ENCODE results near the gene TRMT112. TPM values are rescaled to one million over a fixed set of nuclear protein-coding genes. Genes with fewer than 3 reads are reported as not detected.

TRMT112 gene
- total and polyA plus RNA-seq, 2 experiments from 2014 or later: 298 to 927 TPM

- TF ChIP-seq ZNF462 (CRISPR knock-in tag; IDR thresholded peaks at IDR 0.05): no peak
- no peak for TF ChIP-seq POLR2AphosphoS5 (IDR thresholded peaks at IDR 0.05; ENCODE audit: low read depth)
- no peak for TF ChIP-seq ZNF114 (CRISPR knock-in tag; IDR thresholded peaks at IDR 0.05)
- no peak for TF ChIP-seq NANOG (IDR thresholded peaks at IDR 0.05; ENCODE audit: borderline replicate concordance)
- TF ChIP-seq REST (IDR thresholded peaks at IDR 0.05; ENCODE audit: unreplicated experiment): no peak
Observed at GRCh38 chr11:64283092-64283491, 34.3 kb downstream of the TRMT112 start (continued).

Measured in GM23338 (cell line).